Karpas-422 (cell line): ENCODE measurements around the gene RASL10A. TPM values are rescaled to one million over a fixed set of nuclear protein-coding genes. Genes with fewer than 3 reads are reported as not detected.

Source experiments
- DNase-seq: peaks from one replicate; pipeline ENCODE4 v3.0.0-alpha.2; 2015
- H2AFZ ChIP-seq: fragments of 200-600 bp; sonication (generic); 2 replicates; pipeline ENCODE4 v1.6.1; 2014; ENCODE audit warnings: antibody characterized with exemption, low read length, mixed read lengths
- H3K27ac ChIP-seq: fragments of 200-600 bp; sonication (generic); 2 replicates; pipeline ENCODE4 v1.5.1; 2014; ENCODE audit warnings: mild to moderate bottlenecking, low read length, moderate library complexity
- H3K27me3 ChIP-seq: fragments of 200-600 bp; sonication (generic); 2 replicates; pipeline ENCODE4 v1.6.1; 2014; ENCODE audit warnings: low read length, mixed read lengths
- H3K36me3 ChIP-seq: fragments of 200-600 bp; sonication (generic); 2 replicates; pipeline ENCODE4 v1.6.1; 2014; ENCODE audit warnings: low read length, mixed read lengths; ENCODE audit not compliant: insufficient read depth
- H3K4me1 ChIP-seq: fragments of 200-600 bp; sonication (generic); 2 replicates; pipeline ENCODE4 v1.6.1; 2014; ENCODE audit warnings: mild to moderate bottlenecking, low read length, mixed read lengths
- H3K4me2 ChIP-seq: fragments of 200-600 bp; sonication (generic); 2 replicates; pipeline ENCODE4 v1.6.1; 2014; ENCODE audit warnings: low read length, low read depth, mild to moderate bottlenecking; ENCODE audit not compliant: poor library complexity, severe bottlenecking
- H3K4me3 ChIP-seq: fragments of 200-600 bp; sonication (generic); 2 replicates; pipeline ENCODE4 v1.5.1; 2014; ENCODE audit warnings: mild to moderate bottlenecking, antibody characterized with exemption, low read length, mixed read lengths
- H3K79me2 ChIP-seq: fragments of 200-600 bp; sonication (generic); 2 replicates; pipeline ENCODE4 v1.6.1; 2014; ENCODE audit warnings: mild to moderate bottlenecking, low read length, mixed read lengths
- H3K9ac ChIP-seq: fragments of 200-600 bp; sonication (generic); 2 replicates; pipeline ENCODE4 v1.6.0; 2014; ENCODE audit warnings: low read length
- H3K9me2 ChIP-seq: fragments of 200-600 bp; sonication (generic), shearing (Covaris generic); replicated peaks from 2 replicates; pipeline ENCODE4 v1.6.0; 2014; ENCODE audit warnings: mild to moderate bottlenecking, low read length, moderate library complexity; ENCODE audit not compliant: insufficient read depth
- H3K9me3 ChIP-seq: fragments of 300-700, 200-600 bp; sonication (generic); 2 replicates; pipeline ENCODE4 v1.6.1; 2014; ENCODE audit warnings: low read length, mixed read lengths
- H4K20me1 ChIP-seq: fragments of 200-600 bp; sonication (generic); 2 replicates; pipeline ENCODE4 v1.6.1; 2014; ENCODE audit warnings: mild to moderate bottlenecking, antibody characterized with exemption, low read length, low read depth; ENCODE audit not compliant: insufficient read depth
- total RNA-seq: library from RNA; depleted of rRNA; stranded (reverse); fragments of >200 nt; shearing (Covaris generic); gene quantifications from 2 replicates; pipeline ENCODE4 v1.2.3, GENCODE V29; 2014; ENCODE audit warnings: low replicate concordance

Gene RASL10A
- total RNA-seq, 1 experiment from 2014 or later, result not detected

- no peak overlapping the region for H3K4me3 ChIP-seq
- H3K9ac ChIP-seq, result no peak overlapping the region
These were observed 13.6 kb downstream of the RASL10A start for GRCh38 chr22:29301716-29302401.

GRCh38 chr22:29300807-29301601 is 14.5 kb downstream of the RASL10A start:
- Histone ChIP-seq H3K4me1 (peaks cover 11% of the 10 kb centered on the region), H3K9me2 (no peaks in the 10 kb centered on the region), H3K4me3 (no peak overlapping the region), H3K27ac (no peak overlapping the region), H3K9me3 (no peaks in the 10 kb centered on the region), H3K79me2 (no peaks in the 10 kb centered on the region), H3K9ac (no peak overlapping the region), H2AFZ (no peak overlapping the region), H3K36me3 (peaks cover 23% of the 10 kb centered on the region), H3K27me3 (no peaks in the 10 kb centered on the region), H3K4me2 (no peak overlapping the region), H4K20me1 (peaks cover 26% of the 10 kb centered on the region)
- DNase-seq, result peak; percentile 59

More at GRCh38 chr22:29301716-29302401, 13.6 kb downstream of the RASL10A start:
- Histone ChIP-seq H2AFZ (no peak overlapping the region), H3K4me2 (no peak overlapping the region), H3K36me3 (peaks cover 18% of the 10 kb centered on the region; the same call in 1 of the 2 replicates), H3K9me2 (no peaks in the 10 kb centered on the region), H3K27ac (no peak overlapping the region), H3K9me3 (no peaks in the 10 kb centered on the region), H4K20me1 (peaks cover 18% of the 10 kb centered on the region), H3K27me3 (no peaks in the 10 kb centered on the region), H3K79me2 (no peaks in the 10 kb centered on the region), H3K4me1 (peaks cover 6% of the 10 kb centered on the region; the same call in 1 of the 2 replicates)
- peak; percentile 55 for DNase-seq

- no peak overlapping the region for H3K9ac ChIP-seq
- no peaks in the 10 kb centered on the region for H3K9me3 ChIP-seq
- H4K20me1 ChIP-seq, result peaks cover 32% of the 10 kb centered on the region
- no peak overlapping the region for H3K4me3 ChIP-seq
- no peaks in the 10 kb centered on the region for H3K79me2 ChIP-seq
- H3K36me3 ChIP-seq, result peaks cover 29% of the 10 kb centered on the region
- H3K27ac ChIP-seq, result no peak overlapping the region
- no peaks in the 10 kb centered on the region for H3K27me3 ChIP-seq
- peaks cover 17% of the 10 kb centered on the region for H3K4me1 ChIP-seq
- DNase-seq, result no peak
- H3K4me2 ChIP-seq, result no peak overlapping the region
- no peak overlapping the region for H2AFZ ChIP-seq
- H3K9me2 ChIP-seq, result no peaks in the 10 kb centered on the region
These were observed 15.1 kb downstream of the RASL10A start for GRCh38 chr22:29300467-29300806.

- Histone ChIP-seq H3K27ac (no peak overlapping the region), H3K4me1 (peaks cover 27% of the 10 kb centered on the region), H3K36me3 (peaks cover 34% of the 10 kb centered on the region), H3K9me3 (no peaks in the 10 kb centered on the region), H3K4me3 (no peak overlapping the region), H3K9me2 (no peaks in the 10 kb centered on the region), H3K79me2 (no peaks in the 10 kb centered on the region), H3K27me3 (no peaks in the 10 kb centered on the region), H2AFZ (no peak overlapping the region), H3K4me2 (no peak overlapping the region), H4K20me1 (peaks cover 35% of the 10 kb centered on the region), H3K9ac (no peak overlapping the region)
- DNase-seq, result no peak
These were observed 16.2 kb downstream of the RASL10A start for GRCh38 chr22:29299136-29299900.

GRCh38 chr22:29298641-29299040 is 16.9 kb downstream of the RASL10A start:
- Histone ChIP-seq H2AFZ (no peak overlapping the region), H3K9me2 (no peaks in the 10 kb centered on the region), H3K79me2 (no peaks in the 10 kb centered on the region), H3K4me2 (no peak overlapping the region), H3K9ac (no peak overlapping the region), H3K4me3 (no peak overlapping the region), H3K27me3 (no peaks in the 10 kb centered on the region), H3K4me1 (peaks cover 33% of the 10 kb centered on the region), H4K20me1 (peaks cover 35% of the 10 kb centered on the region), H3K36me3 (peaks cover 40% of the 10 kb centered on the region), H3K27ac (no peak overlapping the region), H3K9me3 (no peaks in the 10 kb centered on the region)
- no peak for DNase-seq

GRCh38 chr22:29292379-29292778 is 23.1 kb downstream of the RASL10A start:
- no peak overlapping the region for H3K9ac ChIP-seq
- H3K36me3 ChIP-seq, result peaks cover 86% of the 10 kb centered on the region
- H3K9me2 ChIP-seq, result no peaks in the 10 kb centered on the region
- H3K9me3 ChIP-seq, result no peaks in the 10 kb centered on the region
- no peak overlapping the region for H2AFZ ChIP-seq
- no peaks in the 10 kb centered on the region for H3K27me3 ChIP-seq
- peaks cover 43% of the 10 kb centered on the region for H4K20me1 ChIP-seq
- H3K79me2 ChIP-seq, result peaks cover 37% of the 10 kb centered on the region
- no peak overlapping the region for H3K4me3 ChIP-seq
- no peak overlapping the region for H3K27ac ChIP-seq
- H3K4me1 ChIP-seq, result peaks cover 34% of the 10 kb centered on the region
- no peak overlapping the region for H3K4me2 ChIP-seq
- no peak for DNase-seq

- no peak for DNase-seq
- H3K9me3 ChIP-seq, result no peaks in the 10 kb centered on the region
- H3K36me3 ChIP-seq, result peaks cover 87% of the 10 kb centered on the region
- no peak overlapping the region for H3K4me2 ChIP-seq
- no peaks in the 10 kb centered on the region for H3K27me3 ChIP-seq
- peaks cover 28% of the 10 kb centered on the region for H3K4me1 ChIP-seq
- no peaks in the 10 kb centered on the region for H3K9me2 ChIP-seq
- H3K9ac ChIP-seq, result no peak overlapping the region
- no peak overlapping the region for H3K4me3 ChIP-seq
- H4K20me1 ChIP-seq, result peaks cover 36% of the 10 kb centered on the region
- H2AFZ ChIP-seq, result no peak overlapping the region
- H3K79me2 ChIP-seq, result peaks cover 42% of the 10 kb centered on the region
- H3K27ac ChIP-seq, result no peak overlapping the region
These were observed 24.3 kb downstream of the RASL10A start for GRCh38 chr22:29291215-29291614.

GRCh38 chr22:29290061-29290460 is 25.4 kb downstream of the RASL10A start:
- no peaks in the 10 kb centered on the region for H3K9me3 ChIP-seq
- H3K36me3 ChIP-seq, result peaks cover 84% of the 10 kb centered on the region
- H3K9me2 ChIP-seq, result no peaks in the 10 kb centered on the region
- no peaks in the 10 kb centered on the region for H3K27me3 ChIP-seq
- peaks cover 48% of the 10 kb centered on the region for H3K79me2 ChIP-seq
- H3K9ac ChIP-seq, result no peak overlapping the region
- no peak overlapping the region for H3K4me2 ChIP-seq
- DNase-seq, result no peak
- peaks cover 17% of the 10 kb centered on the region for H3K4me1 ChIP-seq
- H2AFZ ChIP-seq, result no peak overlapping the region
- H4K20me1 ChIP-seq, result peaks cover 27% of the 10 kb centered on the region
- no peak overlapping the region for H3K4me3 ChIP-seq
- no peak overlapping the region for H3K27ac ChIP-seq
